ENCODE measurements around the gene PLA2G2F. TPM values are rescaled to one million over a fixed set of nuclear protein-coding genes. Genes with fewer than 3 reads are reported as not detected.

PLA2G2F gene
- total and polyA plus RNA-seq, 2 of the 13 experiments (the other 11 are each of a cell fraction or from before 2014, with no cell fraction given) = not detected

DNA sequence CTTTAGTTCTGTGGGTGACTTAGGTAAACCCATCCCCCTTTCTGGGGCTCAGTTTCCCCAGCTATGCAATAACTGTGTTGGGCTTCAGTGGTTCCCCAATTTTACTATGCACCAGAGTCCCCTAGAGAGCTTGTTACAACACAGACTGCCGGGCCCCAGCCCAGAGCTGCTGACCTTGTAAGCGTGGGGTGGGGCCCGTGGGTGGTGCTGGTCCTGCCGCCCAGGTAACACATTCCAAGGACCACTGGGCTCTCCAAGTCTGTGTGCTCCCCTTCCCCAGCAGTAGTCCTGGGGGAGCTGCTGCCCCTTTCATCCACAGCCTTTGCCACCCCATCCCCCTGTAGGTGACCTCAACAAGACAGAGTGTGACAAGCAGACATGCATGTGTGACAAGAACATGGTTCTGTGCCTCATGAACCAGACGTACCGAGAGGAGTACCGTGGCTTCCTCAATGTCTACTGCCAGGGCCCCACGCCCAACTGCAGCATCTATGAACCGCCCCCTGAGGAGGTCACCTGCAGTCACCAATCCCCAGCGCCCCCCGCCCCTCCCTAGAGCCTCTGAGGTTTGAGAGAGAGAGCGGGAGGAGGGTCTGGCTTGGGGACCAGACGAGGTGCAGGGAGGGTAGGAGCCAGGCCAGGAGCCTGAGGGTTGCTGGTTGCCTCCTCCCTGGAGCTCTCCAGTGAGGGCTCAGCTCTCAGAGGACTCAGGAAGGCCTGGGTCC is 8.9 kb downstream of the PLA2G2F start:
- ChIA-PET POLR2A (no interaction called here), CTCF (ENCODE audit: low intra/inter-chr PET ratio, low total read pairs) (no interaction called here)
- ATAC-seq (no peak), DNase-seq (ENCODE audit: low spot score) (no peak), FAIRE-seq (no peak)
- Histone ChIP-seq H3K27me3 (ENCODE audit: control insufficient read depth in 1 of 2, insufficient read depth in 2 of 2, low read length in 2 of 2) (peaks cover 1 to 2% of the 10 kb centered on the region in 2 experiments; a peak in 3 of 5 replicates), H4K20me1 (ENCODE audit: insufficient read depth, low read length) (no peaks in the 10 kb centered on the region), H3K79me2 (ENCODE audit: insufficient read depth, low read length) (no peaks in the 10 kb centered on the region), H3K4me3 (replicated peaks in 1 of 3; ENCODE audit: insufficient read depth in 1 of 3, low read depth in 2 of 3, low read length in 3 of 3) (no peak overlapping the region), H3K36me3 (replicated peaks in 1 of 2; ENCODE audit: control insufficient read depth in 1 of 2, insufficient read depth in 2 of 2, low read length in 2 of 2) (no peaks in the 10 kb centered on the region), H3K9ac (ENCODE audit: insufficient read depth, low read depth, low read length) (no peak overlapping the region), H3K27ac (ENCODE audit: extremely low read length, insufficient read depth, low read length) (no peak overlapping the region), H3K4me2 (ENCODE audit: low read depth, low read length) (no peak overlapping the region), H2AFZ (ENCODE audit: low read length) (no peak overlapping the region), H3K9me3 (ENCODE audit: low read length) (no peaks in the 10 kb centered on the region), H3K4me1 (ENCODE audit: insufficient read depth, low read length) (peaks cover 19% of the 10 kb centered on the region)
- no TSS peak for BruUV-seq (replicated peaks)
- in situ Hi-C loops (cut with HindIII; ENCODE audit: extremely low pct_ligation_motif_present, low pct_unique_long_range_greater_than_20kb) = no loop called here
- TF ChIP-seq NCOA5 (CRISPR knock-in tag; IDR thresholded peaks at IDR 0.05) = no peak
- TF ChIP-seq, protein P1, sequence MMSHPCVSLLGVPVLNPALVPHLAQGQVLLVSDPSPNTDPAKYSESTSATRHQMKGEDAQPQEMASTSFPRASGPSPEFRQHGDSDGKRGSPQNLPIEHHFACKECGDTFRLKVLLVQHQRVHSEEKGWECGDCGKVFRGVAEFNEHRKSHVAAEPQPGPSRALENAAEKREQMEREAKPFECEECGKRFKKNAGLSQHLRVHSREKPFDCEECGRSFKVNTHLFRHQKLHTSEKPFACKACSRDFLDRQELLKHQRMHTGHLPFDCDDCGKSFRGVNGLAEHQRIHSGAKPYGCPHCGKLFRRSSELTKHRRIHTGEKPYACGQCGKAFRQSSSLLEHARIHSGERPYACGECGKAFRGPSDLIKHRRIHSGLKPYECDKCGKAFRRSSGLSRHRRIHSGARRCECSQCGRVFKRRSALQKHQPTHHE (CRISPR knock-in tag; IDR thresholded peaks at IDR 0.05; ENCODE audit: borderline replicate concordance) = no peak
- TF ChIP-seq ZNF143 (CRISPR knock-in tag; IDR thresholded peaks at IDR 0.05) = no peak
- no peak for TF ChIP-seq ZNF34 (CRISPR knock-in tag; IDR thresholded peaks at IDR 0.05; ENCODE audit: borderline replicate concordance)
- TF ChIP-seq, protein P2, sequence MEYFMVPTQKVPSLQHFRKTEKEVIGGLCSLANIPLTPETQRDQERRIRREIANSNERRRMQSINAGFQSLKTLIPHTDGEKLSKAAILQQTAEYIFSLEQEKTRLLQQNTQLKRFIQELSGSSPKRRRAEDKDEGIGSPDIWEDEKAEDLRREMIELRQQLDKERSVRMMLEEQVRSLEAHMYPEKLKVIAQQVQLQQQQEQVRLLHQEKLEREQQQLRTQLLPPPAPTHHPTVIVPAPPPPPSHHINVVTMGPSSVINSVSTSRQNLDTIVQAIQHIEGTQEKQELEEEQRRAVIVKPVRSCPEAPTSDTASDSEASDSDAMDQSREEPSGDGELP (IDR thresholded peaks at IDR 0.05; ENCODE audit: borderline replicate concordance, low read depth) = no peak
- TF ChIP-seq ZNF138 (CRISPR knock-in tag; IDR thresholded peaks at IDR 0.05; ENCODE audit: low read depth) = no peak
- TF ChIP-seq, protein P3, sequence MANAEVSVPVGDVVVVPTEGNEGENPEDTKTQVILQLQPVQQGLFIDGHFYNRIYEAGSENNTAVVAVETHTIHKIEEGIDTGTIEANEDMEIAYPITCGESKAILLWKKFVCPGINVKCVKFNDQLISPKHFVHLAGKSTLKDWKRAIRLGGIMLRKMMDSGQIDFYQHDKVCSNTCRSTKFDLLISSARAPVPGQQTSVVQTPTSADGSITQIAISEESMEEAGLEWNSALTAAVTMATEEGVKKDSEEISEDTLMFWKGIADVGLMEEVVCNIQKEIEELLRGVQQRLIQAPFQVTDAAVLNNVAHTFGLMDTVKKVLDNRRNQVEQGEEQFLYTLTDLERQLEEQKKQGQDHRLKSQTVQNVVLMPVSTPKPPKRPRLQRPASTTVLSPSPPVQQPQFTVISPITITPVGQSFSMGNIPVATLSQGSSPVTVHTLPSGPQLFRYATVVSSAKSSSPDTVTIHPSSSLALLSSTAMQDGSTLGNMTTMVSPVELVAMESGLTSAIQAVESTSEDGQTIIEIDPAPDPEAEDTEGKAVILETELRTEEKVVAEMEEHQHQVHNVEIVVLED (CRISPR knock-in tag; IDR thresholded peaks at IDR 0.05; ENCODE audit: borderline replicate concordance) = no peak
- TF ChIP-seq SMC3 (IDR thresholded peaks at IDR 0.05; ENCODE audit: low read length) = no peak
- intact Hi-C loops (cut with micrococcal nuclease; ENCODE audit: unreplicated experiment) = no loop called here
- 33% methylated on average over 3 of the region's 13 CpGs for WGBS (ENCODE audit: low lambda C conversion rate)
